Smooth muscle cell of trachea (primary cell): Measurements from ENCODE around the gene BPIFB3. TPM values are rescaled to one million over a fixed set of nuclear protein-coding genes. Genes with fewer than 3 reads are reported as not detected.

Source experiments
- total RNA-seq: library from RNA; depleted of rRNA; stranded (reverse); fragments of >200 nt; gene quantifications from 2 replicates; pipeline ENCODE4 v1.2.1, GENCODE V29; 2014

BPIFB3 gene, protein sequence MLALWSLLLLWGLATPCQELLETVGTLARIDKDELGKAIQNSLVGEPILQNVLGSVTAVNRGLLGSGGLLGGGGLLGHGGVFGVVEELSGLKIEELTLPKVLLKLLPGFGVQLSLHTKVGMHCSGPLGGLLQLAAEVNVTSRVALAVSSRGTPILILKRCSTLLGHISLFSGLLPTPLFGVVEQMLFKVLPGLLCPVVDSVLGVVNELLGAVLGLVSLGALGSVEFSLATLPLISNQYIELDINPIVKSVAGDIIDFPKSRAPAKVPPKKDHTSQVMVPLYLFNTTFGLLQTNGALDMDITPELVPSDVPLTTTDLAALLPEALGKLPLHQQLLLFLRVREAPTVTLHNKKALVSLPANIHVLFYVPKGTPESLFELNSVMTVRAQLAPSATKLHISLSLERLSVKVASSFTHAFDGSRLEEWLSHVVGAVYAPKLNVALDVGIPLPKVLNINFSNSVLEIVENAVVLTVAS
- total RNA-seq, result not detected in 2 replicates

DNA sequence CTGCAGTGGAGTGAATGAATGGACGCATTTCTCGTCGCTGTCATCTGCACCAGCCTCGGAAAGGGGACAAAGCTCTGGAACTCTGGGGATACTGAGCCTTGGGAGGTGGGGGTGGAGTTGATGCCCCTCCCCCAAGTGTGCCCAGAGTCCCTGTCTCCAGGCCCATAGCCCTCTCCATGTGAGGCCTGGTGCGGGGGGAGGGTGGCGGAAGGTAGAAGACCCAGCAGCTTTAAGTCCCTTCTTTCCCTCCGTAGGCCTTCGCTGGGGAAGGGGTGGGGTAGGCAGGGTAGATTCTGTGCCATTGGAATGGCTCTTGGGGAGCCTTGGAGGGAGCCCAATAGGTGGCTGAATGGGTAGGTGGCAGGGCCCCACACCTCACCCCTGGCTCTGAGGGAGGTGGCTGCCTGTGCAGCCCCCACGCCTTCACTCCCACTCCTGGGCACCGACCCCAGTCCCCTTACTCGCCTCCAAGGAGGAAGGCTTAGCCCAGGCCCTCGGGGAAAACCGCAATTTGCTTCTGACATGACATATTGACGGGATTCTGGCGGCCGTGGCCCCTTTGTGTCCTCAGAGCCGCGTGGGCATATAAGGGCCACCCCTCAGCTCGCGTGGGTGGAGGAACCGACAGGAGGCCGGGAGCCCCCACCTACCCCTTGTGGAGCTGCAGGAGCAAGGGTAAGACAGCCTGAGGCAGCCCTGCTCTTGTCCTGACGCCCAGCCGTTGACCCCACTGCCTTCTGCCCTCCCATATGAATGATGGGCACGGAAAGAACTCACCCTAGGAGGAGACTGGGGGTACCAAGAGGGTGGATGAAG lies at the start of gene BPIFB3:
Gene BPIFB3, plus strand, starts transcription at position 613 of the 816 bp plus-strand sequence. CDS start 1,533 bp downstream, outside the sequence.

GRCh38 chr20:33004141-33004751 lies 49.5 kb upstream of the BPIFB3 start, which contains the start of gene SUN5:
Gene SUN5, minus strand, starts transcription at chr20:33004433. Its CDS starts 93 bp downstream, at chr20:33004340.

DNA sequence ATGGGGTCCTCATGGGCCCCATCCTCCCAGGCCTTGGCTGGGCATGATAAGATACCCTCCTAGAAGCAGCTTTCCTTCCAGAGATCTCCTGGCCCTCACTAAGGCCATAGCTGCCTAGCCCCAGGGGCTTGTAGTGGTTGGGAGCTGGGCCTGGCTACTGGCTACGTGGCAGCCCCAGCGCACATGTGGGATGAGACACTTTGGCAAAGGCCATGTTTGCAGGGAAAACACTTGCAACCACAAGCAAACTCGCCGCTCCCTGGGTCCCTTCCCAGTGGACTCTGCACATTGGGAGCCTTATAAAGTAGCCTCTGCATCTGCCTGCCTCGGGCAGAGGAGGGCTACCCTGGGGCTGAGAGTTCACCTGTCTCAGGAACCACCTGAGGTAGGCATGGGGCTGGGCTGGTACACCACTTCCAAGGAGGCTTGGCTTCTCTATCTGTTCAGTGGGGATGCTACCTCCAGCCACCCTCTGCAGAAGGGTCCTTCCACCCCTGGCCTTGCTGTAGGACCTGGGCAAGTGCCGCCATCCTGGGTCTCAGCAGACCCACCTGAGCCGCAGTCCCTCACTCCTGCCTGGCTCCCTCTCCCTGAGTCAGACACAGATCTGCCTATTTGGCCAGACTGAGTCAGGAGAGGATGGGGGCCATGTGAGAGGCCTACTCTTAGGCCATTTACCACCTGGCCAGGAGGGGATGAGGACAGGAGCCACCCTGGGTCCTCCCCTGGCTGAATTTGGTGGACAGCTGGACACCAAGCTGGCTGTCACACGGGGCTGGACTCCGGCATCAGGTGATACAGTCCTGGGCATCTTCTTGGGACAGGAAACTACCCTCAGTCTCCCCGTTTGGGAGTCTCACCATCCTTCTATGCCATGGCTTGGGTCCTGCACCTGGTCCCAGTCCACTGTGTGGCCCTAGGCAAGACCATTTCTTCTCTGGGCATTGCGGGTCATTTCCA lies 46.0 kb upstream of the BPIFB3 start, which contains the start of gene BPIFB2:
Gene BPIFB2, plus strand, starts transcription at position 329 of the 960 bp plus-strand sequence. CDS start 871 bp downstream, outside the sequence.

DNA sequence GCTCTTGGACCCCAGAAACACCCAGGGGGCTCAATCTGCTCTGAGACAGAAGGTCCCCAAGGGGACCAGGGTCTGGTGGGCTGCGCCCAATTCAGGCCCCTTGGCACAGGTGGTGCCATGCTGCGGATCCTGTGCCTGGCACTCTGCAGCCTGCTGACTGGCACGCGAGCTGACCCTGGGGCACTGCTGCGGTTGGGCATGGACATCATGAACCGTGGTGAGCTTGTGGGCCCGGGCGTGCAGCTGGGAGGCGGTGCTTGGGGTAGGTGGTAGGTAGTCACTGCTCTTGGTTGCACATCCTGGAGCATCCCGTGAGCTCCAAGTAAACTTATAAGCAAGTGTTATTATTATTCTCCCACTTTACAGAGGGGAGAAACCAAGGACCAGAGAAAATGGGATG lies 22.2 kb upstream of the BPIFB3 start, which contains the start of gene BPIFB6:
Gene BPIFB6, plus strand, starts transcription at position 118 of the 400 bp plus-strand sequence. Its CDS starts 0 bp downstream, at position 118.

GRCh38 chr20:33079259-33079658 lies 25.6 kb downstream of the BPIFB3 start, which contains the start of gene BPIFB4:
Gene BPIFB4, plus strand, starts transcription at chr20:33079643. Its CDS starts 1,884 bp downstream, at chr20:33081527.

Other genes starting within 250 kb of the BPIFB3 start
- 70.5 and 94.1 TPM in 2 replicates for gene MAPRE1, start 233.9 kb upstream of the BPIFB3 start, total RNA-seq
- 0.44 TPM in 1 of 2 replicates, not detected in the other for gene EFCAB8, start 195.0 kb upstream of the BPIFB3 start, total RNA-seq
- gene SUN5, start 49.5 kb upstream of the BPIFB3 start, total RNA-seq, result not detected in 2 replicates
- not detected in 2 replicates for gene BPIFB2, start 46.2 kb upstream of the BPIFB3 start, total RNA-seq
- not detected in 2 replicates for gene BPIFB6, start 22.3 kb upstream of the BPIFB3 start, total RNA-seq
- gene BPIFB4, start 25.7 kb downstream of the BPIFB3 start, total RNA-seq, result not detected in 2 replicates
- gene BPIFA2, start 114.3 kb downstream of the BPIFB3 start, total RNA-seq, result not detected in 2 replicates
- gene BPIFA3, start 163.4 kb downstream of the BPIFB3 start, total RNA-seq, result not detected in 2 replicates
- not detected in 2 replicates for gene BPIFA1, start 182.1 kb downstream of the BPIFB3 start, total RNA-seq
- gene BPIFB1, start 229.3 kb downstream of the BPIFB3 start, total RNA-seq, result not detected in 2 replicates